HepG2 (cell line): Measurements from ENCODE around the gene NPDC1. TPM values are rescaled to one million over a fixed set of nuclear protein-coding genes. Genes with fewer than 3 reads are reported as not detected.

Experiments
- ATAC-seq: fragments of 200-7000 bp; cut with Tn5 transposase; 3 replicates; pipeline ENCODE4 v1.9.1; 2020; ENCODE audit warnings: mild to moderate bottlenecking, moderate library complexity
- BruUV-seq: library from RNA; stranded (reverse); fragments of 400-500 nt; replicated peaks from 2 replicates; lab custom pipeline; 2021; lab: Mats Ljungman, UMichigan
- CTCF ChIA-PET: fragments of 300-600 bp; formaldehyde crosslinking; extraction: SDS; loops from one replicate; lab custom pipeline; 2021; ENCODE audit warnings: low total read pairs, inconsistent platforms, low intra/inter-chr PET ratio; lab: Yijun Ruan, JAX
- POLR2A ChIA-PET: fragments of 350-600 bp; sonication (Branson Sonifier 250); formaldehyde crosslinking; loops from one replicate; lab custom pipeline; 2020; ENCODE audit warnings: antibody characterized with exemption, inconsistent platforms; lab: Yijun Ruan, JAX
- DNase-seq: peaks from one replicate; pipeline ENCODE4 v3.0.0-alpha.2; 2015; ENCODE audit warnings: low spot score
- FAIRE-seq: peaks from 3 replicates; lab custom pipeline; 2011; peaks lifted over from hg19 to GRCh38; lab: Jason Lieb, UNC
- H2AFZ ChIP-seq: one replicate; pipeline ENCODE4 v1.6.1; 2011; ENCODE audit warnings: low read length, inconsistent platforms
- H3K27ac ChIP-seq: fragments of 300-600 bp; 3 replicates; pipeline ENCODE4 v1.8.0; 2011; ENCODE audit warnings: mixed run types, mild to moderate bottlenecking, mixed read lengths, low read length, inconsistent platforms; ENCODE audit not compliant: insufficient read depth; ENCODE audit errors: extremely low read length
- H3K27me3 ChIP-seq, 2 experiments: fragments of 200-600 bp in 1 of 2; 2 replicates in 1 of 2; 3 replicates in 1 of 2; pipeline versions ENCODE4 v1.6.0 to v1.8.0; 2011; ENCODE audit warnings: low read length in 2 of 2, mild to moderate bottlenecking in 2 of 2, moderate library complexity in 2 of 2, inconsistent platforms in 1 of 2; ENCODE audit not compliant: insufficient read depth in 2 of 2, control insufficient read depth in 1 of 2
- H3K36me3 ChIP-seq, 2 experiments: fragments of 200-600 bp in 1 of 2; replicated peaks in 1 of 2; 2 replicates in 1 of 2; 3 replicates in 1 of 2; pipeline versions ENCODE4 v1.5.1 to v1.8.0; 2011; ENCODE audit warnings: low read length in 2 of 2, inconsistent platforms in 1 of 2; ENCODE audit not compliant: insufficient read depth in 2 of 2, control insufficient read depth in 1 of 2
- H3K4me1 ChIP-seq: 2 replicates; pipeline ENCODE4 v1.5.1; 2012; ENCODE audit warnings: low read length, inconsistent platforms; ENCODE audit not compliant: insufficient read depth
- H3K4me2 ChIP-seq: 2 replicates; pipeline ENCODE4 v1.6.0; 2011; ENCODE audit warnings: low read depth, low read length, inconsistent platforms
- H3K4me3 ChIP-seq, 3 experiments: fragments of 200-600 bp in 1 of 3; sonication (generic), shearing (Covaris generic) in 1 of 3; replicated peaks in 1 of 3; 2 replicates each; pipeline ENCODE4 v1.5.1; 2011 to 2016; ENCODE audit warnings: low read length in 3 of 3, inconsistent platforms in 2 of 3, low read depth in 2 of 3, mild to moderate bottlenecking in 2 of 3, control low read depth in 1 of 3, mixed read lengths in 1 of 3; ENCODE audit not compliant: insufficient read depth in 1 of 3
- H3K79me2 ChIP-seq: one replicate; pipeline ENCODE4 v1.6.1; 2011; ENCODE audit warnings: low read length, inconsistent platforms; ENCODE audit not compliant: insufficient read depth
- H3K9ac ChIP-seq: 2 replicates; pipeline ENCODE4 v1.6.0; 2011; ENCODE audit warnings: mild to moderate bottlenecking, low read depth, low read length, inconsistent platforms; ENCODE audit not compliant: insufficient read depth
- H3K9me3 ChIP-seq: 2 replicates; pipeline ENCODE4 v1.5.1; 2012; ENCODE audit warnings: mild to moderate bottlenecking, low read length
- H4K20me1 ChIP-seq: 2 replicates; pipeline ENCODE4 v1.6.0; 2011; ENCODE audit warnings: inconsistent platforms, mild to moderate bottlenecking, low read length, moderate library complexity; ENCODE audit not compliant: insufficient read depth
- ARNT ChIP-seq: fragments of 450-650 bp; IDR thresholded peaks from 2 replicates; pipeline ENCODE4 v1.6.1; 2017
- CBX2 ChIP-seq, 2 experiments: fragments of 200-600 bp in 1 of 2; sonication (generic); formaldehyde crosslinking in 1 of 2; IDR thresholded peaks; 2 replicates each; pipeline versions ENCODE4 v1.7.0 to v1.8.1; 2018 to 2022; ENCODE audit warnings: low read depth in 2 of 2, low read length in 1 of 2, mild to moderate bottlenecking in 1 of 2, missing genetic modification reagents in 1 of 2
- HNRNPH1 ChIP-seq: fragments of 200-400 bp; formaldehyde crosslinking; optimal IDR thresholded peaks from 2 replicates; pipeline ENCODE3; 2017; ENCODE audit warnings: mild to moderate bottlenecking, low read depth, low read length
- HNRNPL ChIP-seq: fragments of 200-400 bp; formaldehyde crosslinking; IDR thresholded peaks from 2 replicates; pipeline ENCODE4 v1.6.1; 2017; ENCODE audit warnings: mild to moderate bottlenecking, low read depth, low read length
- SPEN ChIP-seq: sonication (generic); formaldehyde crosslinking; IDR thresholded peaks from 2 replicates; pipeline ENCODE4 v1.5.1; 2020; ENCODE audit warnings: low read depth, mild to moderate bottlenecking, missing genetic modification reagents
- STAG1 ChIP-seq: sonication (generic); formaldehyde crosslinking; IDR thresholded peaks from 2 replicates; pipeline ENCODE4 v1.4.0; 2020; ENCODE audit warnings: missing genetic modification reagents
- ZBTB20 ChIP-seq: sonication (generic); formaldehyde crosslinking; IDR thresholded peaks from 2 replicates; pipeline ENCODE4 v1.8.1; 2023; ENCODE audit warnings: missing genetic modification reagents, low read depth, mild to moderate bottlenecking, borderline replicate concordance
- ZFP1 ChIP-seq: IDR thresholded peaks from 2 replicates; pipeline ENCODE4 v1.6.1; 2016
- ZFP90 ChIP-seq: sonication (generic); formaldehyde crosslinking; IDR thresholded peaks from 2 replicates; pipeline ENCODE4 v1.8.0; 2022; ENCODE audit warnings: missing genetic modification reagents, mild to moderate bottlenecking, inconsistent platforms, borderline replicate concordance
- ZFY ChIP-seq: sonication (generic); formaldehyde crosslinking; IDR thresholded peaks from 2 replicates; pipeline ENCODE4 v1.4.0; 2020; ENCODE audit warnings: missing genetic modification reagents
- ZNF251 ChIP-seq: sonication (generic); formaldehyde crosslinking; IDR thresholded peaks from 2 replicates; pipeline ENCODE4 v1.9.0; 2021; ENCODE audit warnings: mild to moderate bottlenecking, missing genetic modification reagents
- ZNF367 ChIP-seq: sonication (generic); formaldehyde crosslinking; IDR thresholded peaks from 2 replicates; pipeline ENCODE4 v1.4.0; 2020; ENCODE audit warnings: missing genetic modification reagents, borderline replicate concordance
- ZNF430 ChIP-seq: sonication (generic); formaldehyde crosslinking; IDR thresholded peaks from 2 replicates; pipeline ENCODE4 v1.9.0; 2021; ENCODE audit warnings: mild to moderate bottlenecking, missing genetic modification reagents
- ZNF747 ChIP-seq: sonication (generic); formaldehyde crosslinking; IDR thresholded peaks from 2 replicates; pipeline ENCODE4 v1.8.1; 2023; ENCODE audit warnings: missing genetic modification reagents, mild to moderate bottlenecking, borderline replicate concordance
- WGBS: methylation state at CpG from one replicate; pipeline ENCODE4 v1.1.6; 2017; ENCODE audit warnings: low lambda C conversion rate; 5-methylcytosine and 5-hydroxymethylcytosine counted together
- in situ Hi-C: cut with HindIII; loops from 2 replicates; pipeline ENCODE4 v1.10.0; 2017; ENCODE audit warnings: low pct_unique_long_range_greater_than_20kb; ENCODE audit not compliant: extremely low pct_ligation_motif_present
- intact Hi-C: fragments of 100-400 bp; cut with micrococcal nuclease; formaldehyde crosslinking; loops from one replicate; pipeline ENCODE4 v1.10.0; 2022; ENCODE audit not compliant: unreplicated experiment
- polyA plus RNA-seq, 8 experiments: library from polyadenylated mRNA; depleted of rRNA in 3 of 8; stranded (reverse) in 7 of 8; unstranded in 1 of 8; fragments of >200 nt; fragmentation: Illumina TruSeq in 4 of 8; extraction: Trizol in 4 of 8; gene quantifications; 2 replicates each; pipeline versions ENCODE4 v1.2.1 to v1.2.3, GENCODE V29; 2011 to 2016; ENCODE audit warnings: low read depth in 4 of 8, missing spikeins in 1 of 8, mixed read lengths in 1 of 8; ENCODE audit not compliant: insufficient read depth in 1 of 8
- total RNA-seq, 5 experiments: library from RNA; depleted of rRNA; stranded (reverse); fragments of >200 nt; fragmentation: Illumina TruSeq; extraction: Trizol; gene quantifications; 2 replicates each; pipeline ENCODE4 v1.2.3, GENCODE V29; 2016; ENCODE audit warnings: low read depth in 1 of 5
- TF ChIP-seq, protein P1 (sequence below): fragments of 450-650 bp; IDR thresholded peaks from 2 replicates; pipeline ENCODE4 v1.6.1; 2016
- TF ChIP-seq, protein P2 (sequence below): sonication (generic); formaldehyde crosslinking; IDR thresholded peaks from 2 replicates; pipeline ENCODE4 v1.8.0; 2022; ENCODE audit warnings: missing genetic modification reagents, mild to moderate bottlenecking, moderate library complexity, borderline replicate concordance
- TF ChIP-seq, protein P3 (sequence below): sonication (generic); formaldehyde crosslinking; IDR thresholded peaks from 2 replicates; pipeline ENCODE4; 2020; ENCODE audit warnings: missing genetic modification reagents, mild to moderate bottlenecking, borderline replicate concordance

Gene NPDC1
- total and polyA plus RNA-seq, 2 of the 13 experiments (the other 11 are each of a cell fraction or from before 2014, with no cell fraction given), result 0.84 to 5.4 TPM

DNA sequence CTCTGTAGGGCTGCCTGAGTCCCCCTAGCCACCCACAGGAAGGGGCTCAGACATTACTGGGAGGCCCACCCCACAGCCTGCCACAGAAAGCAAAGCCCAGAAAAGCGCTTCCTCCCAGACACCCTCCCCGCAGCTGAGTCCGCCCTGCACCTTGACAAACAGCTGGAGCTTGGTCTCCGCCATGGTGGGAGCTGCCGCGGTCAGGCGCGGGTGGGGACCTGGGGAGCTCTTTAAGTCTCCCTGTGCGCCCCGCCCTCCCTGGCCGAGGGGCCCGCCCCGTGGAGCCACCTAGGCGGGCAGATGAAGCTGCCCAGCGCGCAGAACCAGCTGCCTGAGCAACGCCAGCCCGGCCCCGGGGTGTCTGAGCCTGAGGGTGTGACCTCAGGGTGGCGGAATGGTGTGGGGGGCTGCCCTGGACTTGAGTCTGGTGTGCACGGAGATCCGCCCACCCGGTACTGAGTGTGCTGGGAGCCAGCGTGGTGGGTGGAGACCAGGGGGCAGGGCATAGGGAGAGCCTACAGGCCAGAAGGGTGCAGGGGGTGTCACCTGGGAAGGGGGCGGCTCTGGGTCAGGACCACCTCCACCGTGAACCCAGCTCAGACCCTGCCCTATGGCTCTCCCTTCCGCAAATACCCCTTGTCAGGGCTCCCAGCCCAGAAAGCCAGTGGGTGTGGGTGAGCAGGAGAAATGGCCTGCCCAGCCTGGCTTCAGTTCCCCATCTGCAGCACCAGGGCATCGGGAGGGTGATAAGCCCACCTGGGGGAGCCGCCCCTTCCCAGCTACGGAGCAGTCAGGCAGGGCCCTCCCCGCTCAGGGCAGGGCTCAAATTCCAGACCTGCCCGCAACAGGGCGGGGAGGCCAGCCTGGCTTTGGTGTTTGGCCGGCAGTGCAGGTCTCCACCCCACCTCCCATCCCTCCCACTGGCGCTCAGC lies 49.4 kb downstream of the NPDC1 start, which contains the start of gene CLIC3:
TSS of gene CLIC3 (minus strand) at position 208 of the 932 bp plus-strand sequence. CDS start at position 183, 25 bp downstream.
- FAIRE-seq (peak; percentile 56), ATAC-seq (peak; percentile 66), DNase-seq (peak; percentile 46)
- Histone ChIP-seq H3K27ac (no peak within 1 kb of the TSS), H3K36me3 (no peaks in the 10 kb centered on the region), H3K9me3 (no peaks in the 10 kb centered on the region), H2AFZ (no peak within 1 kb of the TSS), H4K20me1 (no peaks in the 10 kb centered on the region), H3K4me3 (peak within 1 kb of the TSS; percentile 58 to 75 (median 63)), H3K79me2 (peaks cover 5% of the 10 kb centered on the region), H3K4me1 (peaks cover 64% of the 10 kb centered on the region), H3K9ac (peak within 1 kb of the TSS; percentile 56), H3K27me3 (no peaks in the 10 kb centered on the region), H3K4me2 (peak within 1 kb of the TSS; percentile 99)
- intact Hi-C loops, result no loop called here
- in situ Hi-C loops, result no loop called here
- BruUV-seq, result no TSS peak
- ChIA-PET CTCF (no interaction called here), POLR2A (interaction anchor here (1.0 to 1.8 kb wide), 6 partner anchors 26 to 197 kb away, joined by 3 to 8 read pairs (median 4); partner anchors contain the start of genes C8G and FBXW5)
- WGBS, result 0% methylated on average over 7 of the region's 35 CpGs
- TF ChIP-seq ZBTB20 (no peak), ZNF251 (CRISPR knock-in tag) (no peak), HNRNPL (peak; percentile 38; the same call in 1 of the 2 replicates), STAG1 (CRISPR knock-in tag) (no peak), ARNT (no peak), ZNF367 (no peak), CBX2 (IDR thresholded peaks at IDR 0.05; ENCODE audit: low read depth, low read length) (no peak), CBX2 (CRISPR knock-in tag; IDR thresholded peaks at IDR 0.05; ENCODE audit: low read depth) (no peak), HNRNPH1 (no peak), ZFY (CRISPR knock-in tag) (no peak), ZFP1 (no peak), ZNF430 (CRISPR knock-in tag) (peak; percentile 54; the same call in 1 of the 2 replicates), SPEN (CRISPR knock-in tag) (no peak), ZFP90 (0 out of 2 replicates have a peak, but pooled peaks have one; percentile 40), ZNF747 (CRISPR knock-in tag) (0 out of 2 replicates have a peak, but pooled peaks have one; percentile 43)
- TF ChIP-seq, protein P1, sequence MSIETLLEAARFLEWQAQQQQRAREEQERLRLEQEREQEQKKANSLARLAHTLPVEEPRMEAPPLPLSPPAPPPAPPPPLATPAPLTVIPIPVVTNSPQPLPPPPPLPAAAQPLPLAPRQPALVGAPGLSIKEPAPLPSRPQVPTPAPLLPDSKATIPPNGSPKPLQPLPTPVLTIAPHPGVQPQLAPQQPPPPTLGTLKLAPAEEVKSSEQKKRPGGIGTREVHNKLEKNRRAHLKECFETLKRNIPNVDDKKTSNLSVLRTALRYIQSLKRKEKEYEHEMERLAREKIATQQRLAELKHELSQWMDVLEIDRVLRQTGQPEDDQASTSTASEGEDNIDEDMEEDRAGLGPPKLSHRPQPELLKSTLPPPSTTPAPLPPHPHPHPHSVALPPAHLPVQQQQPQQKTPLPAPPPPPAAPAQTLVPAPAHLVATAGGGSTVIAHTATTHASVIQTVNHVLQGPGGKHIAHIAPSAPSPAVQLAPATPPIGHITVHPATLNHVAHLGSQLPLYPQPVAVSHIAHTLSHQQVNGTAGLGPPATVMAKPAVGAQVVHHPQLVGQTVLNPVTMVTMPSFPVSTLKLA, result no peak
- TF ChIP-seq, protein P2, sequence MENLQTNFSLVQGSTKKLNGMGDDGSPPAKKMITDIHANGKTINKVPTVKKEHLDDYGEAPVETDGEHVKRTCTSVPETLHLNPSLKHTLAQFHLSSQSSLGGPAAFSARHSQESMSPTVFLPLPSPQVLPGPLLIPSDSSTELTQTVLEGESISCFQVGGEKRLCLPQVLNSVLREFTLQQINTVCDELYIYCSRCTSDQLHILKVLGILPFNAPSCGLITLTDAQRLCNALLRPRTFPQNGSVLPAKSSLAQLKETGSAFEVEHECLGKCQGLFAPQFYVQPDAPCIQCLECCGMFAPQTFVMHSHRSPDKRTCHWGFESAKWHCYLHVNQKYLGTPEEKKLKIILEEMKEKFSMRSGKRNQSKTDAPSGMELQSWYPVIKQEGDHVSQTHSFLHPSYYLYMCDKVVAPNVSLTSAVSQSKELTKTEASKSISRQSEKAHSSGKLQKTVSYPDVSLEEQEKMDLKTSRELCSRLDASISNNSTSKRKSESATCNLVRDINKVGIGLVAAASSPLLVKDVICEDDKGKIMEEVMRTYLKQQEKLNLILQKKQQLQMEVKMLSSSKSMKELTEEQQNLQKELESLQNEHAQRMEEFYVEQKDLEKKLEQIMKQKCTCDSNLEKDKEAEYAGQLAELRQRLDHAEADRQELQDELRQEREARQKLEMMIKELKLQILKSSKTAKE (CRISPR knock-in tag), result 0 out of 2 replicates have a peak, but pooled peaks have one; percentile 11
- TF ChIP-seq, protein P3, sequence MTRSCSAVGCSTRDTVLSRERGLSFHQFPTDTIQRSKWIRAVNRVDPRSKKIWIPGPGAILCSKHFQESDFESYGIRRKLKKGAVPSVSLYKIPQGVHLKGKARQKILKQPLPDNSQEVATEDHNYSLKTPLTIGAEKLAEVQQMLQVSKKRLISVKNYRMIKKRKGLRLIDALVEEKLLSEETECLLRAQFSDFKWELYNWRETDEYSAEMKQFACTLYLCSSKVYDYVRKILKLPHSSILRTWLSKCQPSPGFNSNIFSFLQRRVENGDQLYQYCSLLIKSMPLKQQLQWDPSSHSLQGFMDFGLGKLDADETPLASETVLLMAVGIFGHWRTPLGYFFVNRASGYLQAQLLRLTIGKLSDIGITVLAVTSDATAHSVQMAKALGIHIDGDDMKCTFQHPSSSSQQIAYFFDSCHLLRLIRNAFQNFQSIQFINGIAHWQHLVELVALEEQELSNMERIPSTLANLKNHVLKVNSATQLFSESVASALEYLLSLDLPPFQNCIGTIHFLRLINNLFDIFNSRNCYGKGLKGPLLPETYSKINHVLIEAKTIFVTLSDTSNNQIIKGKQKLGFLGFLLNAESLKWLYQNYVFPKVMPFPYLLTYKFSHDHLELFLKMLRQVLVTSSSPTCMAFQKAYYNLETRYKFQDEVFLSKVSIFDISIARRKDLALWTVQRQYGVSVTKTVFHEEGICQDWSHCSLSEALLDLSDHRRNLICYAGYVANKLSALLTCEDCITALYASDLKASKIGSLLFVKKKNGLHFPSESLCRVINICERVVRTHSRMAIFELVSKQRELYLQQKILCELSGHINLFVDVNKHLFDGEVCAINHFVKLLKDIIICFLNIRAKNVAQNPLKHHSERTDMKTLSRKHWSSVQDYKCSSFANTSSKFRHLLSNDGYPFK (CRISPR knock-in tag), result peak; percentile 92
